ENCODE results near the gene TAS2R41.
"Not testable (repeated sequence)": the region's sequence is repeated elsewhere in the genome, so short reads cannot be mapped to it uniquely, and the experiment has no call there.

The TAS2R41 gene

DNA sequence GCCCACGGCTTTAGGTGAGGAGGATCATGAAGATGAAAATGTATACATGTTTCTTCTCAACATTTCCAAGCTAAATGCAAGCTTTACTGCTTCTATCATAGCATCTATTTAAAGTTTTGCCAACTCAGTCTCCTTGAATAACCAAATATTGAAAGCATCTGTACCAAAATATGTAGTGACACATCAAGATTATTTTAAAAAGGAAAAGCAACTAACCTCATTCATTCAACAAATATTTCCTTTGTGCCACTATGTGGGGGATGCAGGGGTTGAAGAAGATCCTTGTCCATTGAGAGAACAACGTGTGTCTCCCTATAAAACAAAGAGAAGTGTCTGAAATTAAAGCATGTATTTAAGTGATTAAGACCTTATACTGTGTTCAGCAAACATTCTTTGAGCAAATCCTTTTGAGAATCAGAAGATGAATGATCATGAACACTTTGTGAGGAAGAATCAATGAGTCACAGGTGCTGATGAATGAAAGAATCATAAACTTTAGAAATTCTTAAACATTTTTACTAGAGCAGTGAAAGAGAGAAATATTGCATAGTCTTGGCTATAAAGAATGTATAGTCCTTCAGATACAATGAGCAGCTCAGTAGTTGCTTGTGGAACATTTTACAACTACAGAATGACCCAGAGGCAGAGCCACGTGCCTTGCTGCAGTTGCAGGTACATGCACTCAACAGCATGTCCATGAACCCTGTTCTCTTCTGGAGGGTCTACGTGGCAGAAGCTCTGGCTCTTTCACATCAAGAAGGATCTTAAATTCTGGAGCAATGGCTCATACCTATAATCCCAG is 20.5 kb upstream of the TAS2R41 start:
- DNase-seq (ENCODE audit: low read depth) = no peak

DNA sequence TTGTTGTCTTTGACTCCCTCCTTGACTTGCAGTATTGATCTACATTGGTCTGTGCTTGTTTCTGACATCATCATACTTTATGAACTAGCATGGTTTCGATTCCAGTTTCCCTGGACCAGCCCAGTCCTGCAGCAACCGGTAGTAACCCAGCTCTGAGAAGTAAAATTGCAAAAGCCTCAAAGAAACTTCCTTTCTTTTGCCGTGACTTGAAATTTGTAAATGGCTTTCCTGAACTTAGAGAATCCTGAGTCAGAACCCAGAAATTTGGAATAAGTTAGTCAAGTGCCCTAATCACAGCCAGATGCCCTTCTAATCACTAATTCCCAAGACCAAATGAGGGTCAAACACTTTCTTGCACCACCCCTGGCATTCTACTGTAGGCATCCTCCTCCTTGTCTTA is 19.4 kb upstream of the TAS2R41 start:
- DNase-seq (ENCODE audit: low read depth) = no peak

DNA sequence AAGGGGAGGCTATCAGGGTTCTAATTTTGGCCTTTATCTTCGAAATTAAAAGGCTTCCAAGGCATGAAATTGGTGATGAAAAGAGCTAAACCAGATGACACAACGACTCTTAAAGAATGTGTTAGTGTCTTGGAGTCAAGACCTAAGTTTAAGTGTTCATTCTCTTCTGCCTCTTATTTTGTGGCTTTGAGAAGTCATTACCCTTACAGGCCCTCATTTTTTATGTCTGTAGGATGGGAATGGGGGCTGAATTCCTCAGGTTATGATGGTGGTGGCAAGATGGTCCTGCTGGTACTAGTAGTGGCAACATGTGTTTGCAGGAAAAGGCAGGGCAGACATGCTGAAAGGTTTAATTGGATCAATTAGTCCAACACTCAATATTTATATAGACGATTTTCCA is 19.0 kb upstream of the TAS2R41 start:
- DNase-seq (ENCODE audit: low read depth) = no peak

DNA sequence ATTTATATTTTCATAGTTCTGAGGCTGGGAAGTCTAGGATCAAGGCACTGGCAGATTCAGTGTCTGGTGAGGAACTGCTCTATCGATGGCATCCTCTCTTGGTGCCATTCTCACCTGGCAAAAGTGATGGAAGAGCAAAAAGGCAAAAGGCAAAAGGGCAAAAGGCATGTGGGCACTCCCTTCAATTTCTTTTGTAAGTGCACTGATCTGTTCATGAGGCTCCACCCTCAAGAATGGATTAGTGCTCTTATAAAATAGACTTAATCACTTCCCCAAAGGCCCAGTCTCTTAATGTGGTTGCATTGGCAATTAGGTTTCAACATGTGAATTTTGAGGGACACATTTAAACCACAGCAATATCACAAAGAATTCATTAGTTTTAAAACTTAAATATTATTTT is 18.3 kb upstream of the TAS2R41 start:
- no peak for DNase-seq (ENCODE audit: low read depth)

DNA sequence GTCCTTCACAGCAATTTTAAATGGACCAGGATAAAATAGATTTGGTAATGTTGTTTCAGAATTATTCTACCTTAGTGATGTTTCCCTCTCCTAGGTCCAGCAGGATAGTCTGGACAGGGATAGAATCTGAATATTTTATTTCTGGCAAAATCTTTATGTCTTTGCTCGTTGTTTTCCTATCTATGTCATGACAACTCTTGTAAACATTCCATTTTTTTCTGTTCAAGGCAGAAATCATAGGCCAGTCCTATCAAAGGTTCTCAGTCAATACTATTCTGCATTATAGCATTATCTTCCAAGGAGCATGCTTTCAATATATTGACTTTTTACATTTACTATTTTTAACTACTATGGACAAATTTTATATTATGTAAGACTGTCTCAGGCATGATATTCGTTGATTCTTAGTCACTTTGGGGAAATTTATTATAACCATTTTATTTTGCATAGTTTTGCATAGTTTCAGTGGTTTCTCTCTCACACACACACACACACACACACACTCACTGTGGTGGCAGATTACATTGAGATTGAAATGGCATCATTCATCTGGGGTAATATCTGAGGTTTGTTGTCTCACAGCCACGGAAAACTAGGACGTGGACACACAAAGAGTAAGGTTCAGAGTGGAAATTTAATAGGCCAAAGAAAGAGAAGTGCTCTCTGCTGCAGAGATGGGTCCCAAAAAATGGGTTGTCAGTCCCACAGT is 17.2 kb upstream of the TAS2R41 start:
- no peak for DNase-seq (ENCODE audit: low read depth)

DNA sequence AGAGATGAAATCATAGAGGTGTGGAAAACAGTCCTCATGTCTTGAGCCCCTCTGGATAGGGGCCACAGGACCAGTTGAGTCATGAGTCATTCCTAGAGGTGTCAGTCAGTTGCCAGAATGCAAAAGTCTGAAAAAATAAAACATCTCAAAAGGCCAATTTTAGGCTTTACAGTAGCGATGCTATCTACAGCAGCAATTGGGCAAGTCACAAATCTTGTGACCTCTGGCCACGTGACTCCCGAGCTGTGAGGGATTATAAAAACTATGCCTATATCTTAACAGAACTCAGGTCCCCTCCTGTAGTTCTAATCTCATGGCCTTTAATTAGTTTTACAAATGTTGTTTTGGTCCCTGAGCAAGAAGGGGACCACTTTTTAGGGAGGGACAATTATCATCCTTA is 15.6 kb upstream of the TAS2R41 start:
- no peak for DNase-seq (ENCODE audit: low read depth)

DNA sequence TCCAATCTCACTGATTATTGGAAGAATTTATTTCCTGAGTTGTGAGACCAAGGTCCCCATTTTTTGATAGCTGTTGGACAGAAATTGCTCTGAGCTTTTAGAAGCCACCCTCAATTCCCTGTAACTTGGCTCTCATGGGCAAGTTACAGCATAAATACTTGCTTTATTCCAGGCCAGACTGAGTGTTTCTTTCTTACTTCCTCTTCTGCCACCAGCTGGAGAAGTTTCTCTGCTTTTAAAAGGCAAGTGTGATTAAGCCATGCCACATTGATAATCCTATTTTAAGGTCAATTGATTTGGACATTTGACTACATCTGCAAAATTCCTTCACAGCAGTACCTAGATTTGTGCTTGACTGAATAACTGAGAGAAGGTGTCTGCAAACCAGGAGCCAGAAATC is 14.1 kb upstream of the TAS2R41 start:
- DNase-seq (ENCODE audit: low read depth) = no peak

DNA sequence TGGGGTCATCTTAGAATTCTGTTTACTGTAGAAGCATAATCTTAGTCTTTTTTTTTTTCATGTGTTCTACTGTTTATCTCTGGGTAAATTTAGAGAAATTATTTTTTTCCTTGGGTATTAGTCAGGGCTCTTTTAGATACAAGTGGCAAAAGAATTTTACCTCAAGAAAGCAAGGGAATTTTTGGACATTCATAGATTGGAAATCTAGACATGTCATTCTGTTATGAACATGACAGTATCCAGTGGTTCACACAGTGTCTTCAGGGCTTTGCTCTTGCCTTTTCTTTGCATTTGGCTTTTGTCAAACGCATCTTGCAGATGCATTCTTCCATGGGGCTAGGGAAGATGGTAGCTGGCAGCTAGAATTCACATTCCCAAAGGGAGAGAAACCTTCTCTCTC is 13.7 kb upstream of the TAS2R41 start:
- no peak for DNase-seq (ENCODE audit: low read depth)

DNA sequence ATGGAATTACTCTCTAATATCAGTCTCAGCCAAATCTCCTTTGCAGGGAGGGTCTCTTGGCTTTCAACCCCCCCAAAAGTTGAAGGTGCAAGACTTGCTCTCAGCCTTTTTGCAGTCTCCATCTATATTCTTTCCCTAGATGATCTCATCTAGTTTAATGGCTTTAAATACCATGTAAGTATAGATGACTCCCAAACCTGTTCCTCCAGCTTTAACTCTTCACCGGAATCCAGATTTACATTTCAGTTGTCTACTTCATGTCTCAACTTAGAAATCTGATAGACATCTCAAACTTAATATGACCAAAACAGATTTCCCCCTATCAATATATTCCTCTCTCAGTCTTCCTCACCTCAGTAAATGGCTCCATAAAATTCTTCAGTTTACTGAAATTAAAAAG is 9.9 kb upstream of the TAS2R41 start:
- no peak for DNase-seq (ENCODE audit: low read depth)

DNA sequence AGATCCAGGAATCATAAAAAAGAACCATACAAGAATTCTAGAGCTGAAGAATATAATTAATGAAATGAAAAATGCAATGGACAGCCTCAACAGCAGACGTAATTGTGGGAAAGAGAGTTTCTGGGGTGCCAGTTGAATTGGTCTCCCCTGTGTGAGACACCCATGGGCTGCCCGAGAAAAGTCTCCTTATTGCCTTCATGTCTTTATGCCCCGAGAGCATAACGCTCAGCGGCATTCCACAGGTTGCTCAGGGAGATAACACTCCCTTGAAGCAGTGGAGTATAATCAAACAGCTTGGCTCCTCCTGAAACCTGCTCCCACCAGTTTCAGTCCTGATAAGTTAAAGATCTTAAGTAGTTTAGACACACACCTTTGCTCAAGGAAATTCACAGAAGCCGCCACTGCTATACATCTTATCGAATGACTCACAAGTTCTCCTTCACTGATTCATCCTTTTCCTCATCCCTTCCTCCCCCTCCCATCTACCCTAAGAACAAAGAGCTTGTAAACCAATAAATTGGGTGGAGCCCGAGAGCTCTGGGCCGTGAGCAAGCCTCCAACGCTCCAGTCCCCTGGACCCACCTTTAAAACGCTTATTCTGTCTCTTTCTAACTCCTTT is 5.5 kb upstream of the TAS2R41 start:
- not testable (repeated sequence) for DNase-seq (ENCODE audit: low read depth)

DNA sequence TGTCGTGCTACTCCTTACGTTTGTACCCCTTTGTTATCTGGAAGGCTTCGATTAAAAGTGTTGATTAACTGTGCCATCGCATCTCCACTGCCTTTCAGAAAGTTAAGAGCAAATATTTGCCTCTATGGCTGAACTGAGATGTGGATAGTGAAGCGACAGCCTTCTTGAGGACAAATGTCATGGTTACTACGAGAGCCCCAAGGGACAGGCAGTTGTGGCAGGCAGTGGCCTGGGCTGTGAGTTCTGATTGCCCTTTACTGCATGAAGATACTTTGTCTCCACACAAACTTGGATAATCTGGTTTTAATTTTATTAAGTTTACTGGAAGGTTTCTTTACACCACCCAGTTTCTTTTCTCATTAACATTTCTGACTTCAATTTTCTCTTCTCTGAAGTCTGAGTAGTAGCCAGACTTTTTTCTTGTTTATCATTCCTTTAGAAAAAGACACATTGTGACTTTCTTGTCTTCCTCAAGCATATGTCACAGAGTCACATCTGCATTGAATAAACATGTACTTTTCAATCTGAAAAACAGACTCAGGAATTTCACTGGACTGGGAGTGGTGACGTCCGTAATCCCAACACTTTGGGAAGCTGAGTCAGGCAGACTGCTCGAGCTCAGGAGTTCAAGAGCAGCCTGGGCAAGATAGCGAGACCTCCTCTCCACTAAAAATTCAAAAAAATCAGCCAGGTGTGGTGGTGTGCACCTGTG is 1.5 kb downstream of the TAS2R41 start:
- no peak for DNase-seq (ENCODE audit: low read depth)

DNA sequence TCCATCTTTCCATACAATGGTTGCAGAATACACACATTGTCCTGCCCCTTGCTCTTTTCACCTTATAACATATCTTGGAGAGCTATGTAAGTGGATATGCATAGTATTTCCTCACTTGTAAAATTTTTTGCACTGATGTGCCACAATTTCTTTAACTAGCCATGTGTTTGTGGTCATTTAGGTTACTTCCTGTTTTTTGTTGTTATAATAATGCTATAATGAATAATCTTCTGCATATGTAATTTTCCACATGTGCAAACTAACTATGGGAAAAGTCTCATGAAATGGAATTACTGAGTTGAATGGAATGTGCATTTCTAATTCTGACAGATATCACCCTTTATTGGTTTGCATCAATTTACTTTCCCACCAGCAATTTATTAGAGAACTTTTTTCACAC is 2.8 kb downstream of the TAS2R41 start:
- DNase-seq (ENCODE audit: low read depth) = no peak

DNA sequence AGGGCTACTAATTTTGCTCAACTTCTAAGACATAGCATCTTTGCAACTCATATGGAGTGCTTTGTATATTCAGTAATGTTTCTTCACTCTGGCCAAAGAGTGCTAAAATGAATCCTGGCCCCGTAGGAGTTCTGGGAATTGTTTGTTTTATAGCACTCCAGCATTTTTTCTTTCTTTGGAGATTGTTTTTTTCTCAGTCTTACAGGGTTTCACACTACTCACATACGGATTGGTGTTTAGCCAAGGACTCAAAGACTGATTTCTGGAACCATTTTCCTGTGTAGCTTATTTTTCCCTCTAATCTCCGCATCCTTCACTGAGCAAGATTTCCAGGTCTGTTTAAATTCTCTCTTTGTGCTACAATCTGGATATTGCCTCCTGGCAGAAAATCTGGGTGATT is 6.4 kb downstream of the TAS2R41 start:
- DNase-seq (ENCODE audit: low read depth) = no peak

DNA sequence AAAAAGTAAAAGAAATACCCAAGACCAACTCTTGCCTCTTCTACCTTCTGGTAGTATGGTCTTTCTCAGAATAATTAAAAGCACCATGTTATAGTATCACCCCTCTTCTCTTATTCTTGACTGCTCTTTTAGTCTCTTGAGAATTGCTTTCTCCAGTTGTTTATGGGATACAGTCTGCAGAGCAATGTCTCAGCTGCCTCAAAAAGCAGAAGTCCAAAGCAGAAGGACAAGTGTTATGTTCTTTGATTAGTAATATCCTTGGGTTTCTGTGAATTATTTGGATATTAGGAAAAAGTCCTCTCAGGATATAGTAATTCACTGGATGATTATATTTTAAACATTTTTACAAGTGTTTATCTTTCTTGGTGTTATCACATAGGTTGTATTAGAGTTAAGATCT is 7.4 kb downstream of the TAS2R41 start:
- no peak for DNase-seq (ENCODE audit: low read depth)

DNA sequence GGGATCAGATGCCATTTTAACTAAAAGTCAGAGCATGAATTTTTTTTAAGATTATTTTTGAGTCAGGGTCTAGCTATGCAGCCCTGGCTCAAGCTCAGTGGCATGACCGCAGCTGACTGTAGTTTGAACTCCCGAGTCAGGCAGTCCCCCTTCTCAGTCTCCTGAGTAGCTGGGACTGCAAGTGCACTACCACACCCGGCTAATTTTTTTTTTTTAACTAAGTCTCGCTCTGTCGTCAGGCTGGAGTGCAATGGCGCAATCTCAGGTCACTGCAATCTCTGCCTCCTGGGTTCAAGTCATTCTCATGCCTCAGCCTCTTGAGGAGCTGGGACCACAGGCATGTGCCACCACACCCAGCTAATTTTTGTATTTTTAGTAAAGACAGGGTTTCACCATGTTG is 7.8 kb downstream of the TAS2R41 start:
- no peak for DNase-seq (ENCODE audit: low read depth)

DNA sequence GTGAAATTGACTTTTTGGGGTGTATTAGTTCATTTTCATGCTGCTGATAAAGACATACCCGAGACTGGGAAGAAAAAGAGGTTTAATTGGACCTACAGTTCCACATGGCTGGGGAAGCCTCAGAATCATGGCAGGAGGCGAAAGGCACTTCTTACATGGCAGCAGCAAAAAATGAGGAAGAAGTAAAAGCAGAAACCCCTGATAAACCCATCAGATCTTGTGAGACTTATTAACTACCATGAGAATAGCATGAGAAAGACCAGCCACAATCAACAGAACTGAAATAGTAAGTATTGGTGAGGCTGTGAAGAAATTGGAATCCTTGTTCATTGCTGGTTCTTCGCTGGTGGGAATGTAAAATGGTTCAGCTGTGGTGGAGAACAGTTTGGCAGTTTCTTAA is 8.6 kb downstream of the TAS2R41 start:
- not testable (repeated sequence) for DNase-seq (ENCODE audit: low read depth)

DNA sequence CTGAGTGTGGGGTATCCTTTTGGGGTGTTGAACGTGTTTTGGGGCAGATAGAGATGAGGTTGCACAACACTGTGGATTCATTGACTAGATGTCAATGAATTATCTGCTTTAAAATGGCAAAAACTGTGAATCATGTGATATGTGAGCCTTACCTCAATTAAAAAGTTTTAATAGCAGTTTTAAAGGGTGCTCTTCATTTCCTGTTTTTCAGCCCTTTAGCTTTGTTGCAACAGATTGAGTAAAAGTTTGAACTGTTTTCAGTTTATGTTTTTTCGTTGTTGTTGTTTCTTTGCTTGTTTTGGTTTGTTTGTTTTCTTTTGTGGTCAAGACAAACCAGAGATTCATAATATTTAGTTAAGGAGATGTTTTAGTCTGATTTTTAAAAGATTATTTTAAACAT is 9.4 kb downstream of the TAS2R41 start:
- no peak for DNase-seq (ENCODE audit: low read depth)

DNA sequence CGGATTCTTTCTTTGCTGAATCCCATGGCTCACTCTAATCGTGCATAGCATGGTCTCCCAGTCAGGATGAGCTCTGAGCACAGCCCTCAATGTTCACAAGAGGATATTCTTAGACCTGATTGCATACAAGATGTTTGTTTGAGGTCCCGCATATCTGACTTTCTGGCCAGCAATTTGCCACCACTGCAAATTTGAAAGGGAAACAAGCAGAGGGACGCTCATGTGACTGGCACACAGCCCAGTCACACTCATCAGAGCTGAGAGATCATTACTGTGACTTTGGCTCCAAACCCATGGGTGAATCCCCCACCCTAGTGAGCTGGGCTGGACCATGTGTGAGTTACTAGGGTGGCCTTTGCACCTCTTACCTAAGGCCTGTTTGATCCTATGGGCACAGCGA is 9.9 kb downstream of the TAS2R41 start:
- no peak for DNase-seq (ENCODE audit: low read depth)

DNA sequence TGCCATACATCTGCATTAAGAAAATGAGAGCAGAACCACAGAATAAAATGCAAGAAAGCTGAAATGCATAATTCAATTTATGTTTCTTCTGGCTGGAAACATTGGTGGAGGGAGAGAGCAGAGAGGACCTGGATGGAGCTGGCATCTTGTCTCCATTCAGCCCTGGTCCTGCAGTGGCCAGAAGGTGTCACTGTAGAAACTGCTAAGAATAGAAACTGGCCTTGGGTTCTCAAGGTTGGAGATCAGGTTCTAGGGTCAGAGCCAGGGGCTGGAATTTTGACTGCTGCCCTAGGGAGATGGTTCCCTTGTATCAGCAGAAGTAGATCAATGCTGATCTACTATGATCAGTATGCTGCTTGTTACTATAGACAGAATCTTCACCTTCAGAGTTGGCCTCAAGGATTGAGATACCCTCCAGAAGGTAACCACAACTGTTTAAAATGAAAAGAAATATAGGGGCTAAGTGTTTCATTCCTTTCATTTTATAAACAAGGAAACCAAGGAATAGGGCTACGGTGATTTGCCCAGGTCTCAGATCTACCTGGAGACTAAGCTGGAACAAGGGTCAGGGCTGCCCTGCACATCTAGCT is 13.1 kb downstream of the TAS2R41 start:
- no peak for DNase-seq (ENCODE audit: low read depth)

DNA sequence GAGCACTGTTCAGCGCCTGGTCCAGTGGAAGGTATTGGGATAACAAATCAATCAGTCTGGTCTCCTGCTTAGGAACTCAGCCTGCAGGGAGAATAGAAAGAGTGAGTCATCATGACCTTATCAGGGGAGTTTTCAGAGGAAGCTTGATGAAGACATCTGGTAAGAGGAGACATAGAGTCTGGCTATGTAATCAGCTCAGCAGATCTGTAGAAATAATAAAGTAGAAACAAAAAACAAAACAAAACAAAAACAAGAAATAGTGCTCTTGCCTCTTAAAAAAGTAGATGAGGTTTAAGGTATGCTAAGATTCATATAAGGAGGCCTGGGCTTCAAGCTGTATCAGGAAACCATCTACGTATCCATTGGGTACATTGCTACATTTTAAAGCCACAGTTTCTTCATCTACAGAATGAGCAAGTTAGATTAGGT is 14.4 kb downstream of the TAS2R41 start:
- no peak for DNase-seq (ENCODE audit: low read depth)

DNA sequence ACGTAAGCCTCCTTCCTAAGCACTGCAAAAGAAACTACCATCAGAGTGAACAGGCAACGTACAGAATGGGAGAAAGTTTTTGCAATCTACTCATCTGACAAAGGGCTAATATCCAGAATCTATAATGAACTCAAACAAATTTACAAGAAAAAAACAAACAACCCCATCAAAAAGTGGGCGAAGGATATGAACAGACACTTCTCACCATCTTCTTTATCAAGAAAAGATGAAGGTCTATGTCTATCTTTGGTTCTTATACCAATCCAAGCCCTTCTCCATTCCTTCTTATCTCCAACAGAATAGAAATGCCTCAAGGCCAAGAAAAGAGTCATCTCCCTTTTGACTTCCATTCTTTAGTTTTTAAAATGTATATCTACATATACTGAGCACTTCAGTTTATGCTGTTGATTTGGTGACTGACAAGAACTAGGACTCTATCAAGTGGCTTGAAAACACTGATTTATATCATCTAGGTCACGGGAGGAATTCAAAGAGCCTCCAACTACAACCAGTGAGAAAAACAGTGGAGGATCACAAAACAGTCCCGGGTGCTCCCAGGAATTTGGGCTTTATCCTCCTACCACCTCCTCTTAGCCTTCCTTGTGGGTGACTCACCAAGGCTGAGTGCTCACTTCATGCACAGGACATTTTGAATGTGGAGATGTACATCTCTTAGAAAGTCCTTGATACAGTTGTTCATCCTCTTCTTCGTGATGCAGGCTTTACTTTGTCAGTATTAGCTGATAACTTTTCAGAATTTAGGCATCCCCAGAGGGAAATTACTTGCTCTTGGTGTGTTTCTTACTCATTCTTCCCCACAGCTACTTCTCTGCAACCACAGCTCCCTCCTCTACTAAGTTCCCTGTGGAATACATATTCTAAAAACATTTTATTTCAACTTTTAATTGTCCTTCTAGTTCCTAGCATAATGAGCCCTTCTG is 15.4 kb downstream of the TAS2R41 start:
- DNase-seq (ENCODE audit: low read depth) = no peak

Data from activated T-helper 1 cell treated with Interleukin-2 at 50 U/mL for 16 hours (primary cell).